Measurements from ENCODE around the gene TMEM144. TPM values are rescaled to one million over a fixed set of nuclear protein-coding genes. Genes with fewer than 3 reads are reported as not detected.

TMEM144 gene
- total RNA-seq, 1 experiment from 2014 or later = 3.4 TPM

DNA sequence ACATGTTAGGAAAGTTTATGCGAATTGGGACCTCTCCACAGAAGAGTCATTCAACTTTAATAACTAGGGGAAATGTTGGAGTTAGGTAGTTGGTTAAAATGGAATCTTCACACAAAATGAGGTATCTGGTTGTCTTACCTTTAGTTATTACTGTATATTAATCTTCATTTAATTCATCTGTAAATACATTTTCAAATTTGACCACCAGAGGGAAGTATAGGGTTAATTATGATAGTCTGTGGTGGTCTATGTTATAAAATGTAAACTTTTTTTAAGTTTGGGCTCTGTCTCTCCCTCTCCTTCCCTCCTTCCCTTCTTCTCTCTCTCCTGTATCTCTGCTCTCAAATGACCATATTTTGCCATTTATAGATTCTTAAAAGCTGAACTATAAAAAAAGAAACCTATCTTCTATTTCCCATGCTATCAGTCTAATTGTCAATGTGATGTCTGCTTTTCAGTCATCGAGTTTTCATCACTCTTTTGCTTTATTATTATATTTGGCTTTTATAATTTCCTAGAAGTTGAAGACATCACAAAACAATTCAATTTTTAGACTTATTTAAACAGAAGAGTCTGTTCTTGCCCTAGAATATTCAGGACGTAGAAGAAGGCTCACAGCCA is 49.8 kb downstream of the TMEM144 start:
- no peak for DNase-seq
- H3K4me2 ChIP-seq (ENCODE audit: insufficient read depth, insufficient read length, low read length) = no peak overlapping the region
- no peak overlapping the region for H3K56ac ChIP-seq (ENCODE audit: insufficient read length, low read depth, low read length)
- Mint-ChIP-seq H3K4me1 (peaks cover 39 to 45% of the 10 kb centered on the region in 2 experiments), H3K4me3 (no peak overlapping the region), H3K27ac (no peak overlapping the region), H3K36me3 (ENCODE audit: insufficient read depth in 1 of 3, low read depth in 3 of 3) (no peaks in the 10 kb centered on the region), H3K9me3 (no peaks in the 10 kb centered on the region), H3K27me3 (ENCODE audit: low read depth) (no peaks in the 10 kb centered on the region)
- no peak overlapping the region for H2AK5ac ChIP-seq (ENCODE audit: insufficient read length, low read length)
- H2BK5ac ChIP-seq (ENCODE audit: insufficient read length, low read length) = no peak overlapping the region
- H2BK12ac ChIP-seq (ENCODE audit: insufficient read length, low read depth, low read length) = no peak overlapping the region
- H3K79me1 ChIP-seq (ENCODE audit: insufficient read depth, low read depth, low read length, poor library complexity, severe bottlenecking) = no peaks in the 10 kb centered on the region
- no peaks in the 10 kb centered on the region for H4K20me1 ChIP-seq (ENCODE audit: control insufficient read depth, insufficient read depth, insufficient read length)
- no peak overlapping the region for H3K27ac ChIP-seq (ENCODE audit: insufficient read length, low read depth, low read length)
- H3K23me2 ChIP-seq (ENCODE audit: insufficient read length, low read depth, low read length, poor library complexity, severe bottlenecking) = no peaks in the 10 kb centered on the region
- WGBS (ENCODE audit: extremely low coverage, insufficient read length, low lambda C conversion rate) = no CpG with 5 or more reads among the region's 3 CpGs
- H2BK20ac ChIP-seq (ENCODE audit: low read depth, low read length, poor library complexity, severe bottlenecking) = no peak overlapping the region
- no peak overlapping the region for H2AFZ ChIP-seq (ENCODE audit: low read length)
- H4K5ac ChIP-seq (ENCODE audit: insufficient read length, low read depth, low read length) = no peak overlapping the region
- TF ChIP-seq, protein P1, sequence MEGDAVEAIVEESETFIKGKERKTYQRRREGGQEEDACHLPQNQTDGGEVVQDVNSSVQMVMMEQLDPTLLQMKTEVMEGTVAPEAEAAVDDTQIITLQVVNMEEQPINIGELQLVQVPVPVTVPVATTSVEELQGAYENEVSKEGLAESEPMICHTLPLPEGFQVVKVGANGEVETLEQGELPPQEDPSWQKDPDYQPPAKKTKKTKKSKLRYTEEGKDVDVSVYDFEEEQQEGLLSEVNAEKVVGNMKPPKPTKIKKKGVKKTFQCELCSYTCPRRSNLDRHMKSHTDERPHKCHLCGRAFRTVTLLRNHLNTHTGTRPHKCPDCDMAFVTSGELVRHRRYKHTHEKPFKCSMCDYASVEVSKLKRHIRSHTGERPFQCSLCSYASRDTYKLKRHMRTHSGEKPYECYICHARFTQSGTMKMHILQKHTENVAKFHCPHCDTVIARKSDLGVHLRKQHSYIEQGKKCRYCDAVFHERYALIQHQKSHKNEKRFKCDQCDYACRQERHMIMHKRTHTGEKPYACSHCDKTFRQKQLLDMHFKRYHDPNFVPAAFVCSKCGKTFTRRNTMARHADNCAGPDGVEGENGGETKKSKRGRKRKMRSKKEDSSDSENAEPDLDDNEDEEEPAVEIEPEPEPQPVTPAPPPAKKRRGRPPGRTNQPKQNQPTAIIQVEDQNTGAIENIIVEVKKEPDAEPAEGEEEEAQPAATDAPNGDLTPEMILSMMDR (conservative IDR thresholded peaks at IDR 0.05) = peak; percentile 72
- H3K18ac ChIP-seq (ENCODE audit: insufficient read length, low read depth, low read length) = no peak overlapping the region
- H2BK15ac ChIP-seq (ENCODE audit: low read depth, low read length) = no peak overlapping the region
- H2BK120ac ChIP-seq (ENCODE audit: low read depth, low read length, poor library complexity, severe bottlenecking) = no peak overlapping the region
- H3K4me1 ChIP-seq (ENCODE audit: insufficient read depth, low read length) = peaks cover 5% of the 10 kb centered on the region; the same call in 1 of the 2 replicates
- H3K23ac ChIP-seq (ENCODE audit: insufficient read length, low read depth, low read length) = no peak overlapping the region
- no peaks in the 10 kb centered on the region for H3K79me2 ChIP-seq (ENCODE audit: insufficient read depth, low read length)
- H3K27me3 ChIP-seq (ENCODE audit: insufficient read depth, low read length) = no peaks in the 10 kb centered on the region
- H4K8ac ChIP-seq (replicated peaks; ENCODE audit: insufficient read length, low read depth, low read length) = no peak overlapping the region
- H3K9me3 ChIP-seq (ENCODE audit: control insufficient read depth, low read depth, low read length) = no peaks in the 10 kb centered on the region
- no peak overlapping the region for H4K91ac ChIP-seq (ENCODE audit: insufficient read length, low read depth, low read length)
- H3T11ph ChIP-seq (ENCODE audit: low read length) = no peak overlapping the region
- H3K4ac ChIP-seq (ENCODE audit: low read depth, low read length) = no peak overlapping the region
- H3K9ac ChIP-seq (ENCODE audit: extremely low read depth, insufficient read length, low read length) = no peak overlapping the region
- no peak overlapping the region for H3K14ac ChIP-seq (ENCODE audit: insufficient read depth, low read length)

All from H9 (cell line).